GM23338 (cell line): ENCODE results near the gene THOP1. TPM values are rescaled to one million over a fixed set of nuclear protein-coding genes. Genes with fewer than 3 reads are reported as not detected.

Experiments used
- ATAC-seq: fragments of 200-7000 bp; cut with Tn5 transposase; 3 replicates; pipeline ENCODE4 v1.9.1; 2020
- DNase-seq: peaks from one replicate; pipeline ENCODE4 v3.0.0-alpha.2; 2015; ENCODE audit warnings: low spot score
- H2AFZ ChIP-seq: fragments of 200-600 bp; sonication (generic); 2 replicates; pipeline ENCODE4 v1.8.0; 2016; ENCODE audit warnings: antibody characterized with exemption, mild to moderate bottlenecking, moderate library complexity
- H3F3A ChIP-seq: fragments of 200-600 bp; sonication (generic); replicated peaks from 2 replicates; pipeline ENCODE4 v1.8.0; 2017; ENCODE audit warnings: antibody characterized with exemption, mixed run types, low read depth
- H3K27ac ChIP-seq: fragments of 200-600 bp; sonication (generic); 2 replicates; pipeline ENCODE4 v1.6.1; 2016; ENCODE audit warnings: low read depth
- H3K27me3 ChIP-seq: fragments of 200-600 bp; sonication (generic); 2 replicates; pipeline ENCODE4 v1.8.0; 2016; ENCODE audit warnings: mild to moderate bottlenecking, mixed run types, moderate library complexity; ENCODE audit not compliant: insufficient read depth
- H3K36me3 ChIP-seq: fragments of 200-600 bp; sonication (generic); 2 replicates; pipeline ENCODE4 v1.8.0; 2016; ENCODE audit warnings: mild to moderate bottlenecking; ENCODE audit not compliant: insufficient read depth
- H3K4me1 ChIP-seq: fragments of 200-600 bp; sonication (generic); 2 replicates; pipeline ENCODE4 v1.8.0; 2016; ENCODE audit warnings: mild to moderate bottlenecking, moderate library complexity; ENCODE audit not compliant: insufficient read depth
- H3K4me2 ChIP-seq: fragments of 200-600 bp; sonication (generic); 2 replicates; pipeline ENCODE4 v1.7.1; 2017; ENCODE audit warnings: mixed run types
- H3K4me3 ChIP-seq: fragments of 200-600 bp; sonication (generic); 2 replicates; pipeline ENCODE4 v1.6.1; 2016; ENCODE audit warnings: mixed run types
- H3K79me2 ChIP-seq: fragments of 200-600 bp; sonication (generic); replicated peaks from 2 replicates; pipeline ENCODE4 v1.8.0; 2017; ENCODE audit warnings: mild to moderate bottlenecking; ENCODE audit not compliant: insufficient read depth
- H3K9me2 ChIP-seq: fragments of 200-600 bp; sonication (generic); 2 replicates; pipeline ENCODE4 v1.8.0; 2017; ENCODE audit not compliant: insufficient read depth
- H4K20me1 ChIP-seq: fragments of 200-600 bp; sonication (generic); replicated peaks from 2 replicates; pipeline ENCODE4 v1.8.0; 2017; ENCODE audit warnings: mild to moderate bottlenecking; ENCODE audit not compliant: insufficient read depth
- H3K27ac Mint-ChIP-seq: 2 replicates; pipeline ENCODE4 v1.8.0; 2020; ENCODE audit warnings: inconsistent platforms, mild to moderate bottlenecking, moderate library complexity, mixed read lengths
- H3K27me3 Mint-ChIP-seq: 3 replicates; pipeline ENCODE4 v1.8.0; 2022; ENCODE audit warnings: low read depth, mild to moderate bottlenecking, moderate library complexity, mixed read lengths, inconsistent platforms; ENCODE audit not compliant: insufficient read depth, poor library complexity
- H3K36me3 Mint-ChIP-seq: 3 replicates; pipeline ENCODE4 v1.8.0; 2021; ENCODE audit warnings: low read depth, mild to moderate bottlenecking, inconsistent platforms, moderate library complexity, mixed read lengths
- H3K4me1 Mint-ChIP-seq: 3 replicates; pipeline ENCODE4 v1.8.0; 2020; ENCODE audit warnings: mild to moderate bottlenecking, inconsistent platforms, mixed read lengths
- H3K4me3 Mint-ChIP-seq: 3 replicates; pipeline ENCODE4 v1.8.0; 2021; ENCODE audit warnings: moderate library complexity, mild to moderate bottlenecking, inconsistent platforms, mixed read lengths
- H3K9me3 Mint-ChIP-seq: 3 replicates; pipeline ENCODE4 v1.8.0; 2020; ENCODE audit warnings: moderate library complexity, mild to moderate bottlenecking, inconsistent platforms, mixed read lengths
- CREB1 ChIP-seq: fragments of 250-450 bp; sonication (Bioruptor Pico); IDR thresholded peaks from 2 replicates; pipeline ENCODE4 v1.5.0; 2020; ENCODE audit warnings: low read depth, mild to moderate bottlenecking, moderate library complexity
- ETS1 ChIP-seq: IDR thresholded peaks from 2 replicates; pipeline ENCODE4 v1.6.1; 2016; ENCODE audit warnings: antibody characterized with exemption
- EZH2 ChIP-seq: fragments of 200-600 bp; sonication (generic); IDR thresholded peaks from one replicate; pipeline ENCODE4 v1.8.0; 2017; ENCODE audit warnings: antibody characterized with exemption, mild to moderate bottlenecking, low read depth; ENCODE audit not compliant: unreplicated experiment
- EZH2phosphoT487 ChIP-seq: fragments of 200-600 bp; sonication (generic); IDR thresholded peaks from one replicate; pipeline ENCODE4 v1.8.1; 2018; ENCODE audit warnings: antibody characterized with exemption; ENCODE audit not compliant: unreplicated experiment
- JUNB ChIP-seq: IDR thresholded peaks from one replicate; pipeline ENCODE4 v1.6.1; 2016; ENCODE audit warnings: antibody characterized with exemption; ENCODE audit not compliant: unreplicated experiment
- NANOG ChIP-seq: IDR thresholded peaks from 2 replicates; pipeline ENCODE4 v1.6.1; 2016; ENCODE audit warnings: antibody characterized with exemption, borderline replicate concordance
- POLR2AphosphoS5 ChIP-seq: IDR thresholded peaks from 2 replicates; pipeline ENCODE4 v1.6.1; 2016; ENCODE audit warnings: antibody characterized with exemption, low read depth
- STAT1 ChIP-seq: IDR thresholded peaks from one replicate; pipeline ENCODE4 v1.6.1; 2016; ENCODE audit warnings: antibody characterized with exemption; ENCODE audit not compliant: unreplicated experiment
- ZNF114 ChIP-seq: fragments of 250-450 bp; sonication (Bioruptor Pico); IDR thresholded peaks from 2 replicates; pipeline ENCODE4 v1.5.0; 2020; ENCODE audit warnings: mild to moderate bottlenecking, moderate library complexity
- ZNF331 ChIP-seq: fragments of 250-450 bp; sonication (Bioruptor Pico); IDR thresholded peaks from 2 replicates; pipeline ENCODE4 v1.5.0; 2020; ENCODE audit warnings: low read depth, mild to moderate bottlenecking, moderate library complexity
- ZNF462 ChIP-seq: fragments of 250-450 bp; sonication (Bioruptor Pico); IDR thresholded peaks from 2 replicates; pipeline ENCODE4 v1.5.0; 2020; ENCODE audit warnings: mild to moderate bottlenecking, moderate library complexity
- polyA plus RNA-seq: library from polyadenylated mRNA; unstranded; fragments of >200 nt; fragmentation: Nextera tagmentation; extraction: Ambion mirVana; gene quantifications from 2 replicates; pipeline ENCODE4 v1.2.1, GENCODE V29; 2016
- total RNA-seq: library from RNA; depleted of rRNA; stranded (reverse); fragments of >200 nt; shearing (Covaris generic); gene quantifications from 2 replicates; pipeline ENCODE4 v1.2.3, GENCODE V29; 2014
- TF ChIP-seq, protein P1 (sequence below), 2 experiments: fragments of 200-600 bp in 1 of 2; sonication (generic) in 1 of 2; conservative IDR thresholded peaks; 2 replicates each; pipeline versions ENCODE4 v1.5.1 to v1.6.1; 2016 to 2017; ENCODE audit warnings: antibody characterized with exemption in 2 of 2, low read depth in 2 of 2, mild to moderate bottlenecking in 2 of 2, moderate library complexity in 1 of 2

THOP1 gene
- total and polyA plus RNA-seq, 2 experiments from 2014 or later: 110 to 229 TPM

DNA sequence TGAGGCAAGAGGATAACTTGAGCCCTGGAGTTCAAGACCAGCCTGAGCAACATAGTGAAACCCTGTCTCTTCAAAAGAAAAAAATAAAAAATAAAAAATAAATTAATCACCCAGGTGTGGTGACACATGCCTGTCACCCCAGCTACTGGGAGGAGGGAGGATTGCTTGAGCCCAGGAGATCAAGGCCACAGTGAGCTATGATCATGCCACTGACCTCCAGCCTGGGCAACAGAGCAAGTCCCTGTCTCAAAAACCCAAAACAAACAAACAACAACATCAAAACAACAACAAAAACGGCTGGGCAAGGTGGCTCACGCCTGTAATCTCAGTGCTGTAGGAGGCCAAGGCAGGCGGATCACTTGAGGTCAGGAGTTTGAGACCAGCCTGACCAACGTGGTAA is 41.2 kb upstream of the THOP1 start:
- Mint-ChIP-seq H3K9me3 (no peaks in the 10 kb centered on the region), H3K36me3 (0 out of 3 replicates have a peak, but pooled peaks cover 2% of the 10 kb centered on the region), H3K4me1 (peaks cover 2% of the 10 kb centered on the region; the same call in 2 of the 3 replicates), H3K27me3 (peaks cover 9% of the 10 kb centered on the region), H3K4me3 (no peak overlapping the region), H3K27ac (no peak overlapping the region)
- peaks cover 3% of the 10 kb centered on the region; the same call in 1 of the 2 replicates for H3K79me2 ChIP-seq
- no peaks in the 10 kb centered on the region for H3K9me2 ChIP-seq
- ATAC-seq (no peak), DNase-seq (no peak)
- no peak overlapping the region for H2AFZ ChIP-seq
- 0 out of 2 replicates have a peak, but pooled peaks cover 3% of the 10 kb centered on the region for H3F3A ChIP-seq
- peaks cover 3% of the 10 kb centered on the region; the same call in 1 of the 2 replicates for H3K4me1 ChIP-seq
- no peak overlapping the region for H3K4me2 ChIP-seq
- H4K20me1 ChIP-seq: no peaks in the 10 kb centered on the region
- H3K27ac ChIP-seq: no peak overlapping the region
- H3K4me3 ChIP-seq: no peak overlapping the region
- TF ChIP-seq NANOG (no peak), ETS1 (no peak), ZNF462 (CRISPR knock-in tag) (no peak), JUNB (no peak), EZH2 (no peak), ZNF331 (no peak), POLR2AphosphoS5 (no peak), CREB1 (CRISPR knock-in tag) (no peak), ZNF114 (CRISPR knock-in tag) (no peak), EZH2phosphoT487 (no peak), STAT1 (no peak)
- TF ChIP-seq, protein P1, sequence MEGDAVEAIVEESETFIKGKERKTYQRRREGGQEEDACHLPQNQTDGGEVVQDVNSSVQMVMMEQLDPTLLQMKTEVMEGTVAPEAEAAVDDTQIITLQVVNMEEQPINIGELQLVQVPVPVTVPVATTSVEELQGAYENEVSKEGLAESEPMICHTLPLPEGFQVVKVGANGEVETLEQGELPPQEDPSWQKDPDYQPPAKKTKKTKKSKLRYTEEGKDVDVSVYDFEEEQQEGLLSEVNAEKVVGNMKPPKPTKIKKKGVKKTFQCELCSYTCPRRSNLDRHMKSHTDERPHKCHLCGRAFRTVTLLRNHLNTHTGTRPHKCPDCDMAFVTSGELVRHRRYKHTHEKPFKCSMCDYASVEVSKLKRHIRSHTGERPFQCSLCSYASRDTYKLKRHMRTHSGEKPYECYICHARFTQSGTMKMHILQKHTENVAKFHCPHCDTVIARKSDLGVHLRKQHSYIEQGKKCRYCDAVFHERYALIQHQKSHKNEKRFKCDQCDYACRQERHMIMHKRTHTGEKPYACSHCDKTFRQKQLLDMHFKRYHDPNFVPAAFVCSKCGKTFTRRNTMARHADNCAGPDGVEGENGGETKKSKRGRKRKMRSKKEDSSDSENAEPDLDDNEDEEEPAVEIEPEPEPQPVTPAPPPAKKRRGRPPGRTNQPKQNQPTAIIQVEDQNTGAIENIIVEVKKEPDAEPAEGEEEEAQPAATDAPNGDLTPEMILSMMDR (conservative IDR thresholded peaks at IDR 0.05; ENCODE audit: low read depth in 2 of 2): no peak
- no peaks in the 10 kb centered on the region for H3K36me3 ChIP-seq
- no peaks in the 10 kb centered on the region for H3K27me3 ChIP-seq
